ENCODE data around the gene DPY30. TPM values are rescaled to one million over a fixed set of nuclear protein-coding genes. Genes with fewer than 3 reads are reported as not detected.
A peak's percentile ranks its signal among the peaks of the same experiment; 100 is the strongest.
"Not testable (repeated sequence)": the region's sequence is repeated elsewhere in the genome, so short reads cannot be mapped to it uniquely, and the experiment has no call there.

Gene DPY30
- polyA plus RNA-seq, 4 donors: 84.8 to 125 (median 108) TPM

GRCh38 chr2:32018789-32019482 lies 20.7 kb downstream of the DPY30 start:
- not testable (repeated sequence) for H3K4me3 ChIP-seq (ENCODE audit: low read depth in 1 of 3, low read length in 3 of 3); H3K4me1 ChIP-seq (ENCODE audit: control insufficient read depth in 3 of 3, insufficient read depth in 2 of 3, low read depth in 1 of 3, low read length in 2 of 3); H3K27me3 ChIP-seq (ENCODE audit: control insufficient read depth in 3 of 3, insufficient read depth in 3 of 3, low read length in 3 of 3); H3K27ac ChIP-seq (ENCODE audit: low read depth in 1 of 3, low read length in 2 of 3); FAIRE-seq; H3K9me3 ChIP-seq (ENCODE audit: control insufficient read depth in 2 of 2, insufficient read depth in 1 of 2, low read depth in 1 of 2, low read length in 1 of 2)
- peak in 1 of 2 donors; percentile 66 for DNase-seq
- peaks cover 2 to 54% (median 4%) of the 10 kb centered on the region in 3 donors for H3K36me3 ChIP-seq (ENCODE audit: control insufficient read depth in 3 of 3, insufficient read depth in 2 of 3, low read depth in 1 of 3, low read length in 3 of 3)
- 65 to 84% (median 78%) methylated on average over 9 of the region's 9 CpGs for WGBS, 3 donors

GRCh38 chr2:32012872-32013271 lies 26.7 kb downstream of the DPY30 start:
- peaks cover 2 to 12% (median 8%) of the 10 kb centered on the region in 3 donors for H3K4me1 ChIP-seq (ENCODE audit: control insufficient read depth in 3 of 3, insufficient read depth in 2 of 3, low read depth in 1 of 3, low read length in 2 of 3)
- no peak overlapping the region for H3K27ac ChIP-seq (ENCODE audit: low read depth in 1 of 3, low read length in 2 of 3)
- H3K9me3 ChIP-seq (ENCODE audit: control insufficient read depth in 2 of 2, insufficient read depth in 1 of 2, low read depth in 1 of 2, low read length in 1 of 2): no peaks in the 10 kb centered on the region
- H3K4me3 ChIP-seq (ENCODE audit: low read depth in 1 of 3, low read length in 3 of 3): no peak overlapping the region
- WGBS, 3 donors: 88 to 90% (median 88%) methylated on average over 1 of the region's 1 CpG
- DNase-seq (no peak), FAIRE-seq (no peak)
- H3K27me3 ChIP-seq (ENCODE audit: control insufficient read depth in 3 of 3, insufficient read depth in 3 of 3, low read length in 3 of 3): no peaks in the 10 kb centered on the region
- peaks cover 0 to 16% (median 2%) of the 10 kb centered on the region in 3 donors for H3K36me3 ChIP-seq (ENCODE audit: control insufficient read depth in 3 of 3, insufficient read depth in 2 of 3, low read depth in 1 of 3, low read length in 3 of 3)

GRCh38 chr2:32011485-32011960 lies 28.1 kb downstream of the DPY30 start:
- FAIRE-seq: no peak
- Histone ChIP-seq H3K27ac (ENCODE audit: low read depth in 1 of 3, low read length in 2 of 3) (peak overlapping the region in 2 of 3 donors; percentile 89 to 97), H3K4me3 (ENCODE audit: low read depth in 1 of 3, low read length in 3 of 3) (peak overlapping the region in 2 of 3 donors; percentile 93 to 94), H3K4me1 (ENCODE audit: control insufficient read depth in 3 of 3, insufficient read depth in 2 of 3, low read depth in 1 of 3, low read length in 2 of 3) (peaks cover 2 to 12% (median 8%) of the 10 kb centered on the region in 3 donors), H3K9me3 (ENCODE audit: control insufficient read depth in 2 of 2, insufficient read depth in 1 of 2, low read depth in 1 of 2, low read length in 1 of 2) (no peaks in the 10 kb centered on the region), H3K36me3 (ENCODE audit: control insufficient read depth in 3 of 3, insufficient read depth in 2 of 3, low read depth in 1 of 3, low read length in 3 of 3) (peaks cover 0 to 11% (median 2%) of the 10 kb centered on the region in 3 donors), H3K27me3 (ENCODE audit: control insufficient read depth in 3 of 3, insufficient read depth in 3 of 3, low read length in 3 of 3) (no peaks in the 10 kb centered on the region)
- no peak for DNase-seq
- 71 to 74% (median 72%) methylated on average over 5 of the region's 5 CpGs for WGBS, 3 donors

GRCh38 chr2:32010670-32011484 lies 28.7 kb downstream of the DPY30 start, which contains the start of gene MEMO1:
MEMO1 (minus strand) TSS chr2:32011008; CDS start chr2:32010247, 761 bp downstream.
- H3K4me3 ChIP-seq (ENCODE audit: low read depth in 1 of 3, low read length in 3 of 3): peak within 1 kb of the TSS; percentile 77 to 94 (median 93)
- no peak for FAIRE-seq
- 0 to 1% (median 0%) methylated on average over 24 to 56 of the region's 57 CpGs for WGBS, 3 donors
- H3K36me3 ChIP-seq (ENCODE audit: control insufficient read depth in 3 of 3, insufficient read depth in 2 of 3, low read depth in 1 of 3, low read length in 3 of 3): peaks cover 0 to 9% (median 0%) of the 10 kb centered on the region in 3 donors
- DNase-seq: peak; percentile 92 to 97
- peak within 1 kb of the TSS; percentile 84 to 97 (median 89) for H3K27ac ChIP-seq (ENCODE audit: low read depth in 1 of 3, low read length in 2 of 3)
- no peaks in the 10 kb centered on the region for H3K9me3 ChIP-seq (ENCODE audit: control insufficient read depth in 2 of 2, insufficient read depth in 1 of 2, low read depth in 1 of 2, low read length in 1 of 2)
- H3K27me3 ChIP-seq (ENCODE audit: control insufficient read depth in 3 of 3, insufficient read depth in 3 of 3, low read length in 3 of 3): no peaks in the 10 kb centered on the region
- H3K4me1 ChIP-seq (ENCODE audit: control insufficient read depth in 3 of 3, insufficient read depth in 2 of 3, low read depth in 1 of 3, low read length in 2 of 3): peaks cover 2 to 12% (median 8%) of the 10 kb centered on the region in 3 donors

GRCh38 chr2:32010280-32010669 lies 29.3 kb downstream of the DPY30 start:
- peak; percentile 36 to 71 for DNase-seq
- FAIRE-seq; H3K27me3 ChIP-seq (ENCODE audit: control insufficient read depth in 3 of 3, insufficient read depth in 3 of 3, low read length in 3 of 3); H3K9me3 ChIP-seq (ENCODE audit: control insufficient read depth in 2 of 2, insufficient read depth in 1 of 2, low read depth in 1 of 2, low read length in 1 of 2); H3K36me3 ChIP-seq (ENCODE audit: control insufficient read depth in 3 of 3, insufficient read depth in 2 of 3, low read depth in 1 of 3, low read length in 3 of 3): not testable (repeated sequence)
- peaks cover 2 to 12% (median 8%) of the 10 kb centered on the region in 3 donors for H3K4me1 ChIP-seq (ENCODE audit: control insufficient read depth in 3 of 3, insufficient read depth in 2 of 3, low read depth in 1 of 3, low read length in 2 of 3)
- H3K4me3 ChIP-seq (ENCODE audit: low read depth in 1 of 3, low read length in 3 of 3): peak overlapping the region; percentile 67 to 94 (median 93)
- WGBS, 3 donors: 0 to 2% (median 0%) methylated on average over 1 to 29 of the region's 43 CpGs
- peak overlapping the region; percentile 41 to 74 (median 60) for H3K27ac ChIP-seq (ENCODE audit: low read depth in 1 of 3, low read length in 2 of 3)

- FAIRE-seq: no peak
- 0% methylated on average over 11 to 91 of the region's 91 CpGs for WGBS, 3 donors
These were observed 29.9 kb downstream of the DPY30 start for GRCh38 chr2:32009516-32010256.

GRCh38 chr2:32008805-32009515 lies 30.6 kb downstream of the DPY30 start:
- WGBS, 3 donors: 0 to 1% (median 0%) methylated on average over 10 of the region's 10 CpGs
- FAIRE-seq: no peak
- H3K36me3 ChIP-seq (ENCODE audit: control insufficient read depth in 3 of 3, insufficient read depth in 2 of 3, low read depth in 1 of 3, low read length in 3 of 3): peaks cover 0 to under 1% (median 0%) of the 10 kb centered on the region in 3 donors
- no peaks in the 10 kb centered on the region for H3K9me3 ChIP-seq (ENCODE audit: control insufficient read depth in 2 of 2, insufficient read depth in 1 of 2, low read depth in 1 of 2, low read length in 1 of 2)
- H3K4me3 ChIP-seq (ENCODE audit: low read depth in 1 of 3, low read length in 3 of 3): peak overlapping the region; percentile 77 to 94 (median 89)
- DNase-seq: peak in 1 of 2 donors; percentile 31
- H3K27ac ChIP-seq (ENCODE audit: low read depth in 1 of 3, low read length in 2 of 3): peak overlapping the region; percentile 84 to 88 (median 84)
- no peaks in the 10 kb centered on the region for H3K27me3 ChIP-seq (ENCODE audit: control insufficient read depth in 3 of 3, insufficient read depth in 3 of 3, low read length in 3 of 3)
- peaks cover 2 to 12% (median 8%) of the 10 kb centered on the region in 3 donors for H3K4me1 ChIP-seq (ENCODE audit: control insufficient read depth in 3 of 3, insufficient read depth in 2 of 3, low read depth in 1 of 3, low read length in 2 of 3)

More at GRCh38 chr2:32009516-32010256, 29.9 kb downstream of the DPY30 start:
- Histone ChIP-seq H3K4me3 (ENCODE audit: low read depth in 1 of 3, low read length in 3 of 3) (peak overlapping the region; percentile 77 to 94 (median 93)), H3K27ac (ENCODE audit: low read depth in 1 of 3, low read length in 2 of 3) (peak overlapping the region; percentile 84 to 88 (median 84)), H3K9me3 (ENCODE audit: control insufficient read depth in 2 of 2, insufficient read depth in 1 of 2, low read depth in 1 of 2, low read length in 1 of 2) (no peaks in the 10 kb centered on the region), H3K27me3 (ENCODE audit: control insufficient read depth in 3 of 3, insufficient read depth in 3 of 3, low read length in 3 of 3) (no peaks in the 10 kb centered on the region), H3K4me1 (ENCODE audit: control insufficient read depth in 3 of 3, insufficient read depth in 2 of 3, low read depth in 1 of 3, low read length in 2 of 3) (peaks cover 2 to 12% (median 8%) of the 10 kb centered on the region in 3 donors), H3K36me3 (ENCODE audit: control insufficient read depth in 3 of 3, insufficient read depth in 2 of 3, low read depth in 1 of 3, low read length in 3 of 3) (peaks cover 0 to 3% (median 0%) of the 10 kb centered on the region in 3 donors)
- peak; percentile 37 to 70 for DNase-seq
